DMS53 treated with DMSO at 0.1 percent for 48 hours (cell line): ENCODE measurements around the gene PNMA8C.
A peak's percentile ranks its signal among the peaks of the same experiment; 100 is the strongest.

Source experiments
- DNase-seq: peaks from one replicate; lab custom pipeline; 2025; ENCODE audit not compliant: unreplicated experiment; lab: John Stamatoyannopoulos, UW

Gene PNMA8C

GRCh38 chr19:46428239-46429135, at the start of gene PNMA8C:
TSS of gene PNMA8C (minus strand) at chr19:46428936. CDS start at chr19:46428359, 577 bp downstream.
- peak; percentile 22 for DNase-seq

DNA sequence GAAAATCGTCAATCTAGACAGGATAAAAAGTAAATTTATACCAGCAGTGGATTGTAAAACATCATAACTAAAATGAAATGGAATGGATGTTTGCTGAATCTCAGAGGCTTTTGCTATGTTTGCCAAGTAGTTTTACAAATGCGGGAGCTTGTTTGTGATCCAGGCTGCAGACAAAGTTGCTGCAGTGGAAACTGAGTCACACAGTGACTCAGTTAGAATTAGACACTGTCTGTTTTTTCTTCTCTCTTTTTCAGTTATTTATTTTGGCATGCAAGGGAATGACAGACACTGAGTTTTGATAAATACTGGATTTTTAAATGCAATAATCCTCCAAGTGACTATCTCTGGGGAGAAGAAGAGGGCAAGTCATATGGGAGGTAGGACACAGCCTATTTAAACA, 47.2 kb upstream of the PNMA8C start:
- DNase-seq, result no peak

GRCh38 chr19:46474211-46474610, 45.5 kb upstream of the PNMA8C start:
- no peak for DNase-seq

DNA sequence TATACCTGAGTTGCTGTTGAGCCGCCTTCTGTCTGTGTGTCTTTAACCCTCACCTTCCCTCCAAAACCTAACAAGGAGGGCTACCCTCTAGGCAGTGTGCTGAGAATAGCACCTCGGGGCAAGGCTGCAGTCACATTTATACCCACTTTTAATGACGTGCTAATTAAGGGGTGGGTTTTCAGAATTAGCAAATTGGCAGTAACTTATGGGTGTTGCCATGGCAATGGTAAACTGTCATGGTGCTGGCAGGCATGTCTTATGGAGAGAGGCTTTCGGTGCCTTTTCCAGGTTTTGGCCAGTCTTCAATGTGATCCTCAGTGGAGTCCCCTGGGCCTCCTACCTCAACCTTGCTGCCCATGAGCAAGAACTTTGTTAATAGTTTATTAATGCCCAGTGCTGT, 43.9 kb upstream of the PNMA8C start:
- DNase-seq, result no peak

DNA sequence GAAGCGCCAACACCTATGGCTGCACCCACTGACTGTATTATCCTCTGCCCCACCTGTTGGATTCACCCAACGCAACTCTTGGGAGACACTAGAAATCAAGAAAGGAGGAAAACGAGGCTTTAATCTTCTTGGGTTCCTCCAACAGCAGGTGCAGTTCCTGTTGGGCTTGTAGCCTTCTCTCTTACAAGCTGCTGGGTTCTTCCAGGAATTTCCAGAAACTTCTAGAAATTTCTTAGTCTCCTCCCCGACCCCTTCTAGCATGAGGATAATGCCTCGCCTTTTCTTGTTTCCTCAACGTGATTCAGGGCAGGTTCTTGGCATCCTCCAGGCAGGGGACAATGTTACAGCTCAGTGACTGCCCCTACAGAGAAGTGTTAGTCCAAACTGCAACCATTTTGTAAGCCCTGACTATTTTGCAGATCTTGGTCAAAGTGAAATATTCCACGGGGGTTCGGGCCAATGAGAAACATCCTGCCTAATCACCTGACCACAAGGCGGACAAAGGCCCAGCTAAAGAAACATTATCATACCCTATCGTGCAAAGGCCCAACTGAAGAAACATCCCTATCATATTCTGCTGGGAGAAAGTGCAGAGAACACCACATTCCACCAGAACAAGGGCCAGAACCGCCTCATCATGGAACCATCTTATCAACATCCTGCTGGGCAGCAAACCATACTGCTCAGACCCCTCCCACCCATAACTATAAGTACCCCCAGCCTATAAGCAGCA, 43.2 kb upstream of the PNMA8C start:
- no peak for DNase-seq

- DNase-seq, result no peak
Measured at GRCh38 chr19:46471116-46471733, 42.5 kb upstream of the PNMA8C start, which contains the start of gene PNMA8A. TSS of gene PNMA8A (minus strand) at chr19:46471563. CDS start at chr19:46471035, 528 bp downstream.

DNA sequence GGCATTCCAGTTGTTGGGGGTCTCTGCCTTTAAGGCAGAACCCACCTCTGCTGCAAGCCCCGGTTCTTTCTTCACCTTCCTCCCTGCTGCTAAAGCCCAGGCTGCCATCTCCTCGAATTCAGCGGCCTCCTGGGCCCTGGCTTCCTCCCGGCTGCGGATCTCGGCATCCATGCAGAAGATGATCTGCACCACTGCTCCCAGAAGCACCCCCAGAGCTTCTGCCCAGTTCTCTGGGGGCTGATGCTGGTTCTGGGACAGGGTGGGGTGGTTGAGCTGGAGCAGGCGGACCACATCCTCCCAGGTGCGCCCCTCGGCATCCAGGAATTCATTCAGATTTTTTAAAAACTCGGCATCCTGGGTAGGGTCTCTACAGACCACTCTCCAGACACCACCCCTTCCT, 41.6 kb upstream of the PNMA8C start:
- no peak for DNase-seq

- no peak for DNase-seq
Measured at GRCh38 chr19:46469541-46470185, 40.9 kb upstream of the PNMA8C start.

- no peak for DNase-seq
Measured at GRCh38 chr19:46466536-46467196, 37.9 kb upstream of the PNMA8C start.

DNA sequence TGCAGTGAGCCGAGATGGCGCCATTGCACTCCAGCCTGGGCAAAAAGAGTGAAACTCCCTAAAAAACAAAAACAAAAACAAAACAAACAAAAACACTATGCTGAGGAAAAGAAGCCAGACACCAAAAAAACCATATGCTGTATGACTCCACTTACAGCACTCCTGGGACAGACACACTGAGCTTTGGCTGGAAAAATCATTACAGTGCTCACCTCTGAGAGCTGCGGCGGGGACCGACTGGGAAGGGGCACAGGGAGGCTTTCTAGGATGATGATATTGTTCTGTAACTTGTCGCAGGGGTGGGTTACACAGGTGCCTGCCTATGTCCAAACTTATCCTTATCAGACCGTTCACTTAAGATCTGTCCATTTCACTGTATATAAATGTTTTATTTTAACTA, 34.8 kb upstream of the PNMA8C start:
- DNase-seq, result no peak

- DNase-seq, result no peak
Measured at GRCh38 chr19:46461537-46461936, 32.8 kb upstream of the PNMA8C start.

GRCh38 chr19:46460981-46461380, 32.2 kb upstream of the PNMA8C start:
- no peak for DNase-seq

DNA sequence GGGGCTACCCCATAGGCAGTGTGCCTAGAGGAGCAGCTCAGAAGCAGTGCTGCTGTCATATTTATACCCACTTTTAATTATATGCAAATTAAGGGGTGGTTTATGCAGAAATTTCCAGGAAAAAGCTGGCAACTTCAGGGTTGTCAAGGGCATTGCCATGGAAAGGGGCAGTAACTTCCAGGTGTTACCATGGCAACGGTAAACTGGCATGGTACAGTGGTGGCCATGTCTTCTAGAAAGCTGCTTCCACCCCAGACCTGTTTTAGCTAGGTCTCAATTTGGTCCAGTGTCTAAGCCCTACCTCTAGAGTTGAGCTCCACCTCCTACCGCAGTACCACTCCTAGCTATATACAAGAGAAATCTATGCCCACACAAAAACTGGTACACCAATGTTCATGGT, 31.3 kb upstream of the PNMA8C start:
- DNase-seq, result no peak

GRCh38 chr19:46456930-46457329, 28.2 kb upstream of the PNMA8C start:
- no peak for DNase-seq

GRCh38 chr19:46454244-46454643, 25.5 kb upstream of the PNMA8C start:
- no peak for DNase-seq

DNA sequence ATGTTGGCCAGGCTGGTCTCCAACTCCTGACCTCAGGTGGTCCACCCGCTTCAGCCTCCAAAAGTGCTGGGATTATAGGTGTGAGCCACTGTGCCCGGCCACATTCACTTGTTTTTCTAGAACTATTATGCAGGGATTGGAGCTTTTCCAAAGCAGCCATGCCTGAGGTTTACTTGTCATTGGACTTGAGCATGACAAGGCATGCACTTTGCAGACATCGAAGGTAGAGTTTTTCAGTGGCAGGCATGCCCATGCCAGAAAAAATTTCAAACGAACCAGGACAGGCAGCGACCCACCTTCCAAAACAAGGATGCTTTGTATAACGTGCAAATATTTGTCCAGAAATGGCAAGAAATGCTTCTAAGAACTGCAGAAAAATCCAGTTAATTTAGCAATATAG, 24.9 kb upstream of the PNMA8C start:
- no peak for DNase-seq

- no peak for DNase-seq
Measured at GRCh38 chr19:46452186-46452585, 23.4 kb upstream of the PNMA8C start.

DNA sequence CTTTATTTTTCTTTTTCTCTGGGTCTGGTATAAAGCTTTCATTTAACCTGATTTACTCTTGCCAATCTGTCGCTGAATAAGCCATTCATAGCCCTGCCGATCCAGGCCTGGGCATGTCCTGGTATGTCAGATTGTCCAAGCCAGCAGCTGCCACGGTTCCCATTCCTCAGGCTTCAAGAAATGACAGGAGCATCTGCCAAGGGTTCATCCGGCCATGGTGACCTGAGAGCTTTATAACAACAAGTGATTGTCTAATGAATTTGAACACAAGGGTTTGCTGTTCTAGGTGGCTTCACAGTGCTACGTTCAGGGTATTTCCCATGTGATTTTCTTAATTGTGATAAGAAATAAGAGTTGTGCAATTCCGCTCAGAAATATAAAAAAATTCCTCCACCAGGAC, 22.6 kb upstream of the PNMA8C start:
- no peak for DNase-seq

DNA sequence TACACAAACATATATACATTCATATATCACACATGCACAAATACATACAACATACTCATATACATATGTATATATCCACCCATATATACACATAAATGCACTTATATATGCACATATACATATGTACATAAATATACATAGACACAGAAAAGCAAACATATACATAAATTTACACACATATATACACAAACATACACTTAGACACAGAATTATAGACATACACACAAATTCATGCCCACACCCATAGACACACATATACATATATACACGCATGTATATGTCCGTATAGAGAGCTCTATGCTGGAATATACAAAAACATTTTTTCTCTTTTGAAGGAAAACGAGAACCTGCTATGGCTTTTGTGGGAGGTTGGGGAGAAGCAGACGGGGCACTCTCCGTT, 22.0 kb upstream of the PNMA8C start:
- no peak for DNase-seq

DNA sequence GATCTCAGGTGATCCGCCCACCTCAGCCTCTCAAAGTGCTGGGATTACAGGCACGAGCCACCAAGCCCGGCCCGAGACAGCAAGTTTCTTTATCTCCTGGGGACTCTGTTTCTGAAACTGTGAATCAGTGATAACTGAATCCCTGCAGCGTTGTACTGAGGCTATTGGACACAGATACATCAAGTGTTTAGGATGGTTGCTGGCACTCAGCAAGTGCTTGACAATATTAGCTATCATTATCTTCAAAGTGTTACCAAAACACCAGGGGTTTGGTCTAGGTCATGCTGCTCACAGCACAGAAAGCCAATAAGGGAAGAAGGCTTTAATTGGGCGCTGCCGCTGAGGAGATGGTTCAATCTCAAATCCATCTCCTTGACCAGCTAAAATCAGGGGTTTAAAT, 20.5 kb upstream of the PNMA8C start:
- no peak for DNase-seq

DNA sequence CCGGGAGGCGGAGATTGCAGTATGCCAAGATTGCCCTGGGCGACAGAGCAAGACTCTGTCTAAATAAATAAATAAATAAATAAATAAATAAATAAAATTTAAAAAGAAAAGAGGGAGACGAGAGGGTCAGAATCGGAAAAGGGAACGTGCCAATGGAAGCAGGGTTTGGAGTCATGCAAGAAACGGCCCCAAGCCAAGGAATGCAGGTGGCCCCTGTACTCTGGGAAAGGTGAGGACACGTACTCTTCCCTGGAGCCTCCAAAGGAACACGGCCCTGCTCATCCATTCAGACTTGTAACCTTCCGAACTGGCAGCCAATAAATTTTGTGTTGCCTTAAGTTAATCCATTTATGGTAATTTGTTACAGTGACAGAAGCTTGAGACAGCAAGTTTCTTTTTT, 19.9 kb upstream of the PNMA8C start:
- no peak for DNase-seq
